DND-41 (cell line): ENCODE results near the gene COPRS.

Experiments used
- ATAC-seq: fragments of 200-7000 bp; cut with Tn5 transposase; 3 replicates; pipeline ENCODE4 v1.9.1; 2021; ENCODE audit warnings: low read depth; ENCODE audit not compliant: insufficient read depth
- DNase-seq: peaks from one replicate; pipeline ENCODE4 v3.0.0-alpha.2; 2020
- H2AFZ ChIP-seq: 2 replicates; pipeline ENCODE4 v1.6.0; 2012; ENCODE audit warnings: low read depth, low read length
- H3K27ac ChIP-seq: 2 replicates; pipeline ENCODE4 v1.5.1; 2012; ENCODE audit warnings: low read length, inconsistent platforms
- H3K27me3 ChIP-seq: fragments of 200-600 bp; sonication (generic); 2 replicates; pipeline ENCODE4 v1.6.0; 2012; ENCODE audit warnings: low read length, mild to moderate bottlenecking, inconsistent platforms; ENCODE audit not compliant: insufficient read depth, poor library complexity
- H3K36me3 ChIP-seq: 2 replicates; pipeline ENCODE4 v1.5.1; 2012; ENCODE audit warnings: low read length, inconsistent platforms; ENCODE audit not compliant: insufficient read depth
- H3K4me1 ChIP-seq: 2 replicates; pipeline ENCODE4 v1.5.1; 2012; ENCODE audit warnings: mild to moderate bottlenecking, low read length; ENCODE audit not compliant: insufficient read depth
- H3K4me2 ChIP-seq: 2 replicates; pipeline ENCODE4 v1.6.0; 2012; ENCODE audit warnings: mild to moderate bottlenecking, moderate library complexity, low read length, inconsistent platforms; ENCODE audit not compliant: insufficient read depth
- H3K4me3 ChIP-seq, 2 experiments: fragments of 200-600 bp in 1 of 2; shearing (Covaris generic) in 1 of 2; 2 replicates each; pipeline ENCODE4 v1.5.1; 2012 to 2016; ENCODE audit warnings: inconsistent platforms in 2 of 2, low read length in 2 of 2, mild to moderate bottlenecking in 2 of 2, low read depth in 1 of 2, moderate library complexity in 1 of 2
- H3K79me2 ChIP-seq: 2 replicates; pipeline ENCODE4 v1.6.0; 2012; ENCODE audit warnings: low read length, inconsistent platforms; ENCODE audit not compliant: insufficient read depth
- H3K9ac ChIP-seq: 2 replicates; pipeline ENCODE4 v1.6.0; 2012; ENCODE audit warnings: low read depth, mild to moderate bottlenecking, inconsistent platforms, low read length, moderate library complexity
- H3K9me3 ChIP-seq: 2 replicates; pipeline ENCODE4 v1.5.1; 2012; ENCODE audit warnings: low read length, moderate library complexity, mild to moderate bottlenecking, inconsistent platforms; ENCODE audit not compliant: insufficient read depth, severe bottlenecking
- H4K20me1 ChIP-seq: 2 replicates; pipeline ENCODE4 v1.6.0; 2012; ENCODE audit warnings: low read length; ENCODE audit not compliant: insufficient read depth
- EZH2 ChIP-seq: IDR thresholded peaks from 3 replicates; pipeline ENCODE4 v1.6.1; 2012; ENCODE audit warnings: borderline replicate concordance, low read depth, mild to moderate bottlenecking, moderate library complexity, low read length, inconsistent platforms; ENCODE audit not compliant: severe bottlenecking
- TF ChIP-seq, protein P1 (sequence below): IDR thresholded peaks from 2 replicates; pipeline ENCODE4 v1.5.1; 2012; ENCODE audit warnings: borderline replicate concordance, low read length, moderate library complexity, mild to moderate bottlenecking; ENCODE audit not compliant: poor library complexity, severe bottlenecking; ENCODE audit errors: extremely low read depth

The COPRS gene

DNA sequence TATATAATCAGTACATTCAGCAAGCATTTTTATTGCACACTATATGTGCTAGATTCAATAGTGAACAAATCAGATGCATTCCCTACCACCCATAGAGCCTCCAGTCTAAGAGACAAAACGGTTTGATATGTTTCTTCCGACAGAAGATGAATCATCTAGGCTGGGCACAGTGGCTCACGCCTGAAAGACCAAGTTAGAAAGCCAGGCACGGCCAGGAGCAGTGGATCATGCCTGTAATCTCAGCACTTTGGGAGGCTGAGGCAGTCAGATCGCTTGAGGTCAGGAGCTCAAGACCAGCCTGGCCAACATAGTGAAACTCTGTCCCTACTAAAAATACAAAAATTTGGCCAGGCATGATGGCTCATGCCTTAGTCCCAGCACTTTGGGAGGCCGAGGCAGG lies 18.3 kb upstream of the COPRS start:
- ATAC-seq (no peak), DNase-seq (no peak)
- H3K4me2 ChIP-seq = no peak overlapping the region
- no peaks in the 10 kb centered on the region for H3K9me3 ChIP-seq
- no peaks in the 10 kb centered on the region for H3K4me1 ChIP-seq
- TF ChIP-seq, protein P1, sequence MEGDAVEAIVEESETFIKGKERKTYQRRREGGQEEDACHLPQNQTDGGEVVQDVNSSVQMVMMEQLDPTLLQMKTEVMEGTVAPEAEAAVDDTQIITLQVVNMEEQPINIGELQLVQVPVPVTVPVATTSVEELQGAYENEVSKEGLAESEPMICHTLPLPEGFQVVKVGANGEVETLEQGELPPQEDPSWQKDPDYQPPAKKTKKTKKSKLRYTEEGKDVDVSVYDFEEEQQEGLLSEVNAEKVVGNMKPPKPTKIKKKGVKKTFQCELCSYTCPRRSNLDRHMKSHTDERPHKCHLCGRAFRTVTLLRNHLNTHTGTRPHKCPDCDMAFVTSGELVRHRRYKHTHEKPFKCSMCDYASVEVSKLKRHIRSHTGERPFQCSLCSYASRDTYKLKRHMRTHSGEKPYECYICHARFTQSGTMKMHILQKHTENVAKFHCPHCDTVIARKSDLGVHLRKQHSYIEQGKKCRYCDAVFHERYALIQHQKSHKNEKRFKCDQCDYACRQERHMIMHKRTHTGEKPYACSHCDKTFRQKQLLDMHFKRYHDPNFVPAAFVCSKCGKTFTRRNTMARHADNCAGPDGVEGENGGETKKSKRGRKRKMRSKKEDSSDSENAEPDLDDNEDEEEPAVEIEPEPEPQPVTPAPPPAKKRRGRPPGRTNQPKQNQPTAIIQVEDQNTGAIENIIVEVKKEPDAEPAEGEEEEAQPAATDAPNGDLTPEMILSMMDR = no peak
- no peak for TF ChIP-seq EZH2
- no peak overlapping the region for H2AFZ ChIP-seq
- no peaks in the 10 kb centered on the region for H4K20me1 ChIP-seq
- H3K79me2 ChIP-seq = no peaks in the 10 kb centered on the region
- no peak overlapping the region for H3K4me3 ChIP-seq
- H3K9ac ChIP-seq = no peak overlapping the region
- H3K27ac ChIP-seq = no peak overlapping the region
- no peaks in the 10 kb centered on the region for H3K27me3 ChIP-seq
- peaks cover 88% of the 10 kb centered on the region for H3K36me3 ChIP-seq

DNA sequence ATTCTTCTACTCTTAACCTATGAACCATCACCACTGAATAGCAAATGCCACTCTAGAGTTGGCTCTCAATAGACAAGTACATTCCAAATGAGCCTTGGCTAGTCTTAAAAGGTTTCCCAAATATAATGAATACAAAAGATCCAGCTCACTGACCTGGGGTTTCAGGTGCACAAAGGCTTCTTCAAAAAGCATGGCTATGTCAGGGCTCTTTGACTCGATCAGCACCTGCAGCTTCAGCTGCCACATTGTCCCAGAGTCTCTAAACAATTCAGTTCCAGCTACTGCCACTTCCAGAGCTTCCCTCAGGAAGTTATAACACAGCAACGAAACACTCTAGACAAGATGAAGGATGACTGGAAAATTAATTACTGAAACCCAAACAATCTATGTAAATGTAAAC lies 16.0 kb upstream of the COPRS start:
- TF ChIP-seq, protein P1 = no peak
- TF ChIP-seq EZH2 = no peak
- no peak overlapping the region for H3K4me2 ChIP-seq

DNA sequence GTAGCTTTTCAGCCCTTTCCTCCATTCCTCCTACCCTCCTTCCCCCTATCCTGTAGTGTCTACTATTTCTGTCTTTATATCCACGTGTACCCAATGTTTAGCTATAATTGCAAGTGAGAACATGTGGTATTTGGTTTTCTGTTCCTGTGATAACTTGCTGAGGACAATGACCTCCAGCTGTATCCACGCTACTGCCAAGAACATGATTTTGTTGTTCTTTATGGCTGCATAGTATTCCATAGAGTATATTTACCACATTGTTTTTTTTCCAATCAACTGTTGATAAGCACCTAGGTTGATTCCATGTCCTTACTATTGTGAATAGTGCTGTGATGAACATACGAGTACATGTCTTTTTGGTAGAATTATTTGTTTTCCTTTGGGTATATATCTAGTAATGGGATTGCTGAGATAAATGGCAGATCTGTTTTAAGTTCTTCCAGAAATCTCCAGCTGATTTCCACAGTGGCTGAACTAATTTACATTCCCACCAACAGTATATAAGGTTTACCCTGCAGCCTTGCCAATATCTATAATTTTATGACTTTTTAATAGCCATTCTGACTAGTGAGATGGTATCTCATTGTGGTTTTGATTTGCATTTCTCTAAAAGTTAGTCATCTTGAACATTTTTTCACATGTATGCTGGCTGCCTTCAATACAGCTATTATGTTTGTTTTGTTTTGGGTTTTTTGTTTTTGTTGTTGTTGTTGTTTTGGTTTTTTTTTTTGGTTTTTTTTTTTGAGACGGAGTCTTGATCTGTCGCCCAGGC lies 10.9 kb upstream of the COPRS start:
- Histone ChIP-seq H3K9ac (no peak overlapping the region), H3K4me2 (no peak overlapping the region), H3K27ac (no peak overlapping the region), H3K27me3 (no peaks in the 10 kb centered on the region), H3K4me3 (no peak overlapping the region), H3K79me2 (no peaks in the 10 kb centered on the region), H3K4me1 (no peaks in the 10 kb centered on the region), H4K20me1 (no peaks in the 10 kb centered on the region), H2AFZ (no peak overlapping the region), H3K36me3 (peaks cover 84% of the 10 kb centered on the region), H3K9me3 (no peaks in the 10 kb centered on the region)
- no peak for DNase-seq
- TF ChIP-seq, protein P1 = no peak
- TF ChIP-seq EZH2 = no peak
- ATAC-seq = no peak

More for the DNA sequence above, 16.0 kb upstream of the COPRS start:
- Histone ChIP-seq H2AFZ (no peak overlapping the region), H4K20me1 (no peaks in the 10 kb centered on the region), H3K9ac (no peak overlapping the region), H3K27me3 (no peaks in the 10 kb centered on the region), H3K9me3 (no peaks in the 10 kb centered on the region), H3K79me2 (no peaks in the 10 kb centered on the region), H3K27ac (no peak overlapping the region), H3K4me1 (no peaks in the 10 kb centered on the region), H3K36me3 (peaks cover 86% of the 10 kb centered on the region), H3K4me3 (no peak overlapping the region)
- no peak for ATAC-seq
- no peak for DNase-seq

DNA sequence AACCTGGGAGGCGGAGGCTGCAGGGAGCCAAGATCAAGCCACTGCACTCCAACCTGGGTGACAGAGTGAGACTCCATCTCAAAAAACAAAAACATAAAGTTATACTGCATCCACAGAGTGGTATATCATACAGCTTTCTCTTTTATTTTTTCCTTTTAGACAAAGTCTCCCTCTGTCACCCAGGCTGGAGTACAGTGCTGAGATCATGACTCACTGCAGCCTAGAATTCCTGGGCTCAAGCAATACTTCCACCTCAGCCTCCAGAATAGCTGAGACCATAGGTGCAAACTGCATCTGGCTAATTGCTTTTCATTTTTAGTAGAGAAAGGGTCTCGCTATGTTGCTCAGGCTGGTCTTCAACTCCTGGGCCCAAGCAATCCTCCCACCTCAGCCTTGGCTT lies 10.0 kb upstream of the COPRS start:
- no peaks in the 10 kb centered on the region for H3K9me3 ChIP-seq
- H3K4me3 ChIP-seq = no peak overlapping the region
- H4K20me1 ChIP-seq = no peaks in the 10 kb centered on the region
- no peak overlapping the region for H3K9ac ChIP-seq
- H3K4me2 ChIP-seq = no peak overlapping the region
- H3K79me2 ChIP-seq = no peaks in the 10 kb centered on the region
- peaks cover 87% of the 10 kb centered on the region for H3K36me3 ChIP-seq
- TF ChIP-seq EZH2 = no peak
- TF ChIP-seq, protein P1 = no peak
- H3K4me1 ChIP-seq = no peaks in the 10 kb centered on the region
- no peak overlapping the region for H3K27ac ChIP-seq
- DNase-seq (no peak), ATAC-seq (no peak)
- H2AFZ ChIP-seq = no peak overlapping the region
- H3K27me3 ChIP-seq = no peaks in the 10 kb centered on the region
